ENCODE results near the gene SF3B3.
"Not testable (repeated sequence)": the region's sequence is repeated elsewhere in the genome, so short reads cannot be mapped to it uniquely, and the experiment has no call there.

GRCh38 chr16:70589416-70589815, 65.8 kb downstream of the SF3B3 start:
- TF ChIP-seq TARDBP, FOXA1, FOXK2, ELF4, SUZ12 (IDR thresholded peaks at IDR 0.05): not testable (repeated sequence)
- TF ChIP-seq, protein P1, sequence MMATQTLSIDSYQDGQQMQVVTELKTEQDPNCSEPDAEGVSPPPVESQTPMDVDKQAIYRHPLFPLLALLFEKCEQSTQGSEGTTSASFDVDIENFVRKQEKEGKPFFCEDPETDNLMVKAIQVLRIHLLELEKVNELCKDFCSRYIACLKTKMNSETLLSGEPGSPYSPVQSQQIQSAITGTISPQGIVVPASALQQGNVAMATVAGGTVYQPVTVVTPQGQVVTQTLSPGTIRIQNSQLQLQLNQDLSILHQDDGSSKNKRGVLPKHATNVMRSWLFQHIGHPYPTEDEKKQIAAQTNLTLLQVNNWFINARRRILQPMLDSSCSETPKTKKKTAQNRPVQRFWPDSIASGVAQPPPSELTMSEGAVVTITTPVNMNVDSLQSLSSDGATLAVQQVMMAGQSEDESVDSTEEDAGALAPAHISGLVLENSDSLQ (IDR thresholded peaks at IDR 0.05), result not testable (repeated sequence)
